DMS 273 treated with DMSO at 0.1 percent for 48 hours (cell line): ENCODE data around the gene CAPN5.

ENCODE experiments used
- DNase-seq: peaks from one replicate; lab custom pipeline; 2025; lab: John Stamatoyannopoulos, UW

CAPN5 gene

DNA sequence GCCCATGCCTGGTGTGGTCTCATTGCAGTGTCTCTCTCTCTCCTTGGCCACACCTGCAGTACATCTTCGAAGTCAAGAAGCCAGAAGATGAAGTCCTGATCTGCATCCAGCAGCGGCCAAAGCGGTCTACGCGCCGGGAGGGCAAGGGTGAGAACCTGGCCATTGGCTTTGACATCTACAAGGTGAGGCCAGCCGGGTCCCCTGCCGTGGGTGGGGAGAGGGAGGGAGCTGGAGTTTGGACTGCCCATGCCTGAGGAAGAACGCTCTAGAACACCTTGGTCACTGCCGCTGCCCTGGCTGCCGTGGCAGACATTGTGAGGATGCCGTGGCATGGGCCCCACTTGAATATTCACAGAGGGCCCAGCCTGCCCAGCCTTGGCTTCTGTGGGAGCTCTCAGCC lies 52.2 kb downstream of the CAPN5 start:
- no peak for DNase-seq

DNA sequence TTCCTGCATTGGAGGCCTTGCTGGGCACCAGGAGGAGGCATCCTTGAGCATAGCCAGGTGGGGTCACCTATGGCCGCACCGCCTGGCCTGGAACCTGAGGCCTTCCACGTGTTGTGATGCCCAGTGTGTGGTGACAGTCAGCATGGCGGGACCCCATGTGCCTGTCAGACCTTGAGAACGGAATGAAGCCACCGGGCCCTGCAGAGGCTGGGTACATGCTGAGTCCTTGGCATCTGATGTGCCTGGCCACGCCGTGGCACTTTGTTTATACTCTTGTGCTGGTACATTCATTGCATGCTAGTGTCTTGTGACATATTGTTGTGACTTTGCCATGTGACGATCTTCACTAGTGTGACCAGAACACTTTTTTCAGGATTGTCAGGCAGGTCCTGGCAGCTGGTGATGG lies 52.8 kb downstream of the CAPN5 start:
- no peak for DNase-seq

DNA sequence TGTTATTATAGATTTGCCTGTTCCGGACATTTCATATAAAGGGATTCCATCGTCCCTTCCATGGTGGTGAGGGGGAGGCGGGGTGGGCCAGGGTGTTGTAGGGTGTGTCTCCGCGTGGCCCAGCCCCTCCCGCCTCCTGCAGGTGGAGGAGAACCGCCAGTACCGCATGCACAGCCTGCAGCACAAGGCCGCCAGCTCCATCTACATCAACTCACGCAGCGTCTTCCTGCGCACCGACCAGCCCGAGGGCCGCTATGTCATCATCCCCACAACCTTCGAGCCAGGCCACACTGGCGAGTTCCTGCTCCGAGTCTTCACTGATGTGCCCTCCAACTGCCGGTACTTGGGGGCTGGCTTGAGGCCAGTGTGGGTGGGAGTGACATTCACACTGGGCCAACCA lies 53.8 kb downstream of the CAPN5 start:
- no peak for DNase-seq

DNA sequence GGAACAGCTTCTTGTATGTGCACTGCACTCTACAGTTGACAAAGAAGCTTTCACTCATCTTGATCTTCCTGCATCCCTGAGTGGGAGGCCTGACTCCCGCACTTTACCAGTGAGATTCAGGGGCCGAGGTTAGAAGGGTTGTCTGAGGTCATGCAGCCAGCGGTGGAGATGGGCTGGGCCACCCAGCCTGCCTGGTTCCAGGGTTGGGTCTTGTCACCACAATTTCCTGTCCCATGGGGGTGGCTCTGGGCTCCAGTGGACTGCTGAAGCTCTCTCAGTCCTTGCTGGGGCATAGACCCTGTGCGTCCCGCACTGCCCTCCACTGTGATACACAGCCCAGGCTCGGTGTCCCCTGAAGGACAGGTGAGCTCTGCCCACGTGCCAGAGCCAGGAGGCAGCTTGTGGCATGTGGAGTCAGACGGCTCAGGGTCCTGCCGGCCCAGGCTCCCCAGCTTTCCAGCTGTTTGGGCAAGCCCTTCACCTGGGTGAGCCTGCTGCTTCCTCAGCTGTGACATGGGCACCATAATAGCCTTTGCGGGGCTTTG lies 54.4 kb downstream of the CAPN5 start:
- no peak for DNase-seq

DNA sequence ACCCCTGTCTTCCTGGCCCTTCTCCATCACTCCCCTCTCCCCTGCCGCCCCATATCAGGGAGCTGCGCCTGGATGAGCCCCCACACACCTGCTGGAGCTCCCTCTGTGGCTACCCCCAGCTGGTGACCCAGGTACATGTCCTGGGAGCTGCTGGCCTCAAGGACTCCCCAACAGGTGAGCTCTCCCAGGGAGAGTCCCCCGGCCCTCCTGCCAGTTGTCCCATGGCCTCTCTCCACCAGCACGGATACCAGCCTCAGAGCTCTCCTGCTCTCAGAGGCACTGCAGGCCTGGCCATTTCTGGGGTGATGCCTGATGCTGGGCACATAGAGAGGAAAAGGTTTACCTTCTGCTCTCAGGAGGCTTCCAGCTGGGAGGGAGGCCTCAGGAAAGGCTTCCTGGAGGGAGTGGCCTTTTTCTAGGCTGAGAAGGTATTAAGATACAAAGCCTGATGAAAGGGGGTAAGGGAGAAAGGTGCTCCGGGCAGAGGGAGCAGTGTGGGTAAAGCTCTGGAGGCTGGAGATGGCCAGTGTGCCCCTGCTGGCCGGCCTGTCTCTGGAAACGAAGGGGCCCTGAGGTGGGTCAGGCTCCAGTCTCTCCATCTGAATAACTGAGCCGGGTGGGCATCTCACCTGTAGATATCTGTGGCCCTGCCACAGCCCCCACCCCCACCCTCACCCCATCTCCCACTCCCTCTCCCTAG lies 55.3 kb downstream of the CAPN5 start:
- no peak for DNase-seq

DNA sequence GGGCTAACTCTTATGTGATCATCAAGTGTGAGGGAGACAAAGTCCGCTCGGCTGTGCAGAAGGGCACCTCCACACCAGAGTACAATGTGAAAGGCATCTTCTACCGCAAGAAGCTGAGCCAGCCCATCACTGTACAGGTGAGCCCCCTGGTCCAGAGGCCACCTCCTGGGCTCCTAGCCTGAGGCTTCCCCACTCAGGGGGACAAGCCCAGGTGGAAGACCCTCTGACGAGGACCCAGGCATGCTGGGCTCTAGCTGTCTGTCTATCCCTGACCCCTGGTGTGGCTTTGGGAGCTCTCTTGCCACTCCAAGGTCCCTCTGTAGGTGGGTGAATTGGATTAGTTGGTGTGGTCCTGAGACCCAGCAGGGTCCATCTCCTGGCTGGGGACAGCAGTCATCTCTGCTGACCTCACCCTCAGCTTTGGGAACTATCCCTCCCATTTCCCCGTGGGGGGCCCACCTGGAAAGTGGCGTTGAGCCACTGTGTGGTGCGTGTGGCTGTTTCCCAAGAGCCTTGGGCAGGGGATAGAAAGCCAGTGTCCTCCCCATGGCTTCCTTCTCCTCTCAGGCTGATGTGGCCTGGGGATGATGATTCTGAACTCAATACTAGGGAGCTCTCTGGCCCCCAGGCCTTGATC lies 55.9 kb downstream of the CAPN5 start:
- no peak for DNase-seq

DNA sequence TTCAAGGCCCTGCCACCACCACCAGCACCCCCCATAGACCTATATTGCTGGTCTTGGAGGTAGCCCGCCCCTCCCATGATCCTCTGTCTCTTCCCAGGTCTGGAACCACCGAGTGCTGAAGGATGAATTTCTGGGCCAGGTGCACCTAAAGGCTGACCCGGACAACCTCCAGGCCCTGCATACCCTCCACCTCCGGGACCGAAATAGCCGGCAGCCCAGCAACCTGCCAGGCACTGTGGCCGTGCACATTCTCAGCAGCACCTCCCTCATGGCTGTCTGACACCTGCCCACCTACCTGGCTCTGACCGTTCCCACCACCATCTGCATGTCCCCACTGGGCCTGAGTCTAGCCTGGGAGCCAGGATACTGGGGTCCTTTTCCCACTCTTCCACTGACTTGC lies 56.8 kb downstream of the CAPN5 start:
- DNase-seq = no peak

DNA sequence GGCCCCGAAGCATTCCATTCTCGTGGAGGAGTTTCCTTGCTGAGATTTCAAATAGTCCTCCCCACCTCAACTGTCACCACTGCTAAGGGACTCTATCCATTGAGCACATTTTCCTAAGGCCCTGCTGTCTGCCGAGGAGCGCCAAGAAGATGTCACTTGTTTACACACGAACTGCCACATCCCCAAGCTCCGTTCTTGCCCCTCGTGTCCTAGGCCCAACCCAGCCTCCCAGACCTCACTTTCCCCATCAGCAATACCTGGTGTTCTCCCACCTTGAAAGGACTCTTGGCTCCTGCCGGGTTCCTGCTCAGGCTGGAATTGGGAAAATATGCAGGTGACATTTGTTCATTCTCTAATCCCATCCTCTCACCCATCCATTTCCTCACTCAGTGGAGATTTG lies 57.3 kb downstream of the CAPN5 start:
- DNase-seq = no peak

DNA sequence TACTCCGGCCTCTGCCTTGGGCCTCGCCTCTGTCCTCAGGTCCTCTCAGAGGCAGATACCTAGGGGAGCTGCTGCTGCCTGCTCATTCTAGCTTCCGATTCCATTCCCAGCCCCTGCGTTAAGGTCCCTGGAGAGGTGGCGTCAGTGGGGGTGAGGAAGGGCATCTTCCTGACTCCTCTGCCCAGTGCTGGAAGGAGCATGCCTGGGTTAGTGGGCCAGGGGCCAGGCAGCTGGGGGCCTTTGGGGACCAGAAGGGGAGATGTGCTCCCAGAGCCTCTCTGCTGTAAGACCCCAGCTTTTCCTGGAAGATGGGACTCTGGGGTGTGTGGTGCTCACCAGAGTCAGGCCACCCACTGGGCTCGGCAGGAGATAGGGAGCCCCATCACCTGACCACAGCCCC lies 57.7 kb downstream of the CAPN5 start:
- no peak for DNase-seq

DNA sequence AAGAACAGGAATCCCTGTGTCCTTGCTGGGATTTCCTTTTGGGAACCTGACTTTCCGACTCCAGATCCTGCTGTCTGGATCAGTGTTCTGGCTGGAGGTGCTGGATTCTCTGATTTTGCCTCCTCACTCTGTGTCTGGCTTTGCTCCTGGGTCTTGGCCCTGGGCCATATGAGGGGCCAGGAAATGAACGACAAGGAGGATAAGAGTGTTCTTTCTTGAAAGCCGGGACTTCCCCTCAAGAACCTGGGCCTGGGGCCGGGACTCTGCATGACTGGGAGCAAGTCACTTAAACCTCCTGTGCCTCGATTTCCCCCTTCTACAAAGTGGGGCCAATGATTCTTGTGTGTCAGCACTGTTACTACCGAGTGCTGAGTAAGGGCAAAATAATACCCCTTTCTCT lies 58.4 kb downstream of the CAPN5 start:
- DNase-seq = no peak

DNA sequence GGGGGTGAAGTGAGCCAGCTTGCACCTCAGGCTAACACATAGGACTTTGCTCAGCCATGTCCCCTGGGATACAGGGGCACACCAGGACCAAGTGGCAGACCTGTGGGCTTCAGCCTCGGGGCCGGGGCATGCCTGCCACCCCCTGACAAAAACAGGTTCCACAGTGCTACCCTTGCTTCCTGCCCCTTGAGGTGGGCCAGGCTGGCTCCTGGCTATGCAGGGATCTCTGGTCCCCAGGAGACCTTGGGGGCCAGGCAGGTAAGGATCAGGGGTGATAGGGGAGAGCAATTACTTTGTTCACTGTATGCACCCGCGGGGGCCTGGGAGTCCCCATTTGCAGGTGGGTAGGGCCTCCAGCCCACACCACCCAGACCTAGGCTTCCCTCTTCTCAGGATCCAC lies 58.9 kb downstream of the CAPN5 start:
- no peak for DNase-seq

DNA sequence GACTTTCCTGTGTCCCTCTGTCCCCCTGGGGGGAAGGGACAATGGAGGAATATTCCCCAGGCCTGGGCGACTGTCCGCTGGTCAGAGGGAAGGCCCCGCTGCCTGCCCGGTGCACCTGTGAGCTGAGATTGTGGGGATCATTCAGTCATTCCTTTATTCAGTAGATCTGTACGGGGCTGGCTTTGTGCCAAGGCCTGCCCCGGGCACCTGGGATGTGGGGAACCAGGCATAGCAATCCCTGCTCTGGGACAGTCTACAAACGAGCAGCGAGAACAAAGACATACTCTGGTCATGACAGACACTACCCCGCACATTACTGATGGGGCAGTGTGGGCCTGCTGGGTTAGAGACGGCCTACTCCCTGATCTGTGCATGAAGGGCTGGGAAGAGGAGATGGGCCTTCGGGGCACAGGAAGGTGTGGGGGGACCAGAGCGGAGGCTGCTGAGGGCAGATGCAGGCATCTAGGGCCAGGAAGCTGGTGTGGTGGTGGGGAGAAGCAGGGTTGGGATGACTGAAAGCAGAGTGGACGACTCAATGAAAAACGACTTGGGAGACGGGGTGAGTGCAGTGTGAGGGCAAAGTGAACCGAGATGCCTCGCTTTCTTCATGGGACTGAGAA lies 59.5 kb downstream of the CAPN5 start:
- DNase-seq = no peak

DNA sequence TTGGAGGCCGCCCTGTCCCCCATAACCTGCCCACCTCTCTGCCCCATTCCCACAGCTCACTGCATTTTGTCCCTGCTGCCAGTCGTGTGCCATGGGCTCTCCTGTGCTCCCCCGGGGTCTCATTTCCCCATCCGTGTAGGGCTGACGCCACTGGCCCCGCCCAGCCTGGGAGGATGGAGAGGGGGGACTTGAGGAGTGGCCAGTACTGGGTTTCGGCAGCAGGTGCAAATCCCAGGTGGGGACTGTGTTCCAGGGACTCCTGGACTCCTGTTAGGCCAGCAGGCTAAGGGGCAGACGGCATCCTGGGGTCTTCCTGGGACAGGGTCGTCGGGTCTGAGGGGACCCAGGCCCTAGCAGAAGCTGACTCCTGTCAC lies 60.1 kb downstream of the CAPN5 start:
- no peak for DNase-seq

DNA sequence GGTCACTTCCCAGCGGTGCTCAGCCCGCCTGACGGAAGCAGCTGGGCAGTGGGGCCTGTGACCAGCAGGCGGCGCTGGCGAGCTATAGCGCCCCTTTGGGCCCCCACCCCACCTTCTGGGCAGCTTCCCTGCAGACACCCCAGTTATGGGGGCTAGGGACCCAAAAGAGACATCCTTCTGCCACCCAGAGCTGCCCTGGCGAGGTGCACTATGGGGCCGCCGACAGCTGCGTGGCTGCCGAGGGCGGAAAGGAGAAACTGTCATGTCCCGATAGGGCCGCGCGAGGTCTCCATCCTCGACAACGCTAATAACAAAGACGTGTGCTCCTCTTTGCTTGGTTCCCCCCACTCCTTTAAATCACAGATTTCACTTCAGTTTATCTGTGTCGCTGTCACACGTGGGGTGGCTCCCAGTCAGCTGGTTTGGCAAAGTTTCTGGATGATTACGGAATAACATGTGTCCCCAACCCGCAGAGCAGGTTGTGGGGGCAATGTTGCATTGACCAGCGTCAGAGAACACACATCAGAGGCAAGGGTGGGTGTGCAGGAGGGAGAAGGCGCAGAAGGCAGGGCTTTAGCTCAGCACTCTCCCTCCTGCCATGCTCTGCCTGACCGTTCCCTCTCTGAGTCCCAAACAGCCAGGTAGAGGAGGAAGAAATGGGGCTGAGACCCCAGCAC lies 60.6 kb downstream of the CAPN5 start:
- DNase-seq = no peak

DNA sequence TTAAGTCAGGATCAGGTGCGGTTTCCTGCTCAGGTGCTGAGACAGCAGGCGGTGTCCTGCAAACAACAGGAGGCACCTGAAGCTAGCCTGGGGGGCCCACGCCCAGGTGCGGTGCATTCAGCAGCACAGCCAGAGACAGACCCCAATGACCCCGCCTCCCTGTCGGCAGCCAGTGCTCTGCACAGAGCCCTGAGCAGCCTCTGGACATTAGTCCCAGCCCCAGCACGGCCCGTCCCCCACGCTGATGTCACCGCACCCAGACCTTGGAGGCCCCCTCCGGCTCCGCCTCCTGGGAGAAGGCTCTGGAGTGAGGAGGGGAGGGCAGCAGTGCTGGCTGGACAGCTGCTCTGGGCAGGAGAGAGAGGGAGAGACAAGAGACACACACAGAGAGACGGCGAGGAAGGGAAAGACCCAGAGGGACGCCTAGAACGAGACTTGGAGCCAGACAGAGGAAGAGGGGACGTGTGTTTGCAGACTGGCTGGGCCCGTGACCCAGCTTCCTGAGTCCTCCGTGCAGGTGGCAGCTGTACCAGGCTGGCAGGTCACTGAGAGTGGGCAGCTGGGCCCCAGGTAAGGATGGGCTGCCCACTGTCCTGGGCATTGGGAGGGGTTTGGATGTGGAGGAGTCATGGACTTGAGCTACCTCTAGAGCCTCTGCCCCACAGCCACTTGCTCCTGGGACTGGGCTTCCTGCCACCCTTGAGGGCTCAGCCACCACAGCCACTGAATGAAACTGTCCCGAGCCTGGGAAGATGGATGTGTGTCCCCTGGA lies 61.3 kb downstream of the CAPN5 start, which contains the start of gene MYO7A:
Gene MYO7A, plus strand, starts transcription at position 327 of the 772 bp plus-strand sequence. CDS start 2,389 bp downstream, outside the sequence.
- no peak for DNase-seq

DNA sequence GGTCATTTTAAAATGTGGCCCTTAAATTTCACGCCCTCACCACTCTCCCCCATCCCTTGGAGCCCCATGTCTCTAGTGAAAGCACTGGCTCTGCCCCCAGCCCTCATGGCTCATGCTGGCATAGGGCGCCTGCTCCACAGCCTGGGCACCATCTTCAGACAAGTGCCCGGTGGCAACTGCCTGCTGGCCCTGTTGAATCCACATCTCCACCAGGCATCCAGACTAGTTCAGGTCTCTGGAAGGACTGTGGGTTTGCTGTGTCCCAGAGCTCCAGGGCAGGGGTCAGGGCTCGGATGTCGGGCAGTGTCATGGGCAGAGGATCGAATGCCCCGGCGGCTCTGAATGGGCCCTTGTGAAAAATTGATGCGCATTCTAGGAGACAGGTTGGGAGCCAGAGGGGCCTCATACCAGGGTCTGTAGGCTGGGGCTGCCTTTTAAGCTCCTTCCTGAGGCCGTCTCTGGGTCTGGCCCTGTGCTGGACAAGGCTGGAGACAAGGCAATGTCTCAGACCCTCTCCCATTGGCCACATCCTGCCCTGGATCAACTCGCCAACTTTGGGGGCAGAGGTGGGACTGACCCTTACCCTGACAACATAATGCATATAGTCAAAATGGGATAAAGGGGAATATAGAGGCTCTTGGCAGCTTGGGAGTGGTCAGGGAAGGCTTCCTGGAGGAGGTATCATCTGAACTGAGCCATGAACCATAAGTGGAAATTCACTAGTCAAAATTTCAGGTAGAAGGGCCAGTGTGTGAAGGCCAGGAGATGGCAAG lies 62.5 kb downstream of the CAPN5 start:
- DNase-seq = no peak

DNA sequence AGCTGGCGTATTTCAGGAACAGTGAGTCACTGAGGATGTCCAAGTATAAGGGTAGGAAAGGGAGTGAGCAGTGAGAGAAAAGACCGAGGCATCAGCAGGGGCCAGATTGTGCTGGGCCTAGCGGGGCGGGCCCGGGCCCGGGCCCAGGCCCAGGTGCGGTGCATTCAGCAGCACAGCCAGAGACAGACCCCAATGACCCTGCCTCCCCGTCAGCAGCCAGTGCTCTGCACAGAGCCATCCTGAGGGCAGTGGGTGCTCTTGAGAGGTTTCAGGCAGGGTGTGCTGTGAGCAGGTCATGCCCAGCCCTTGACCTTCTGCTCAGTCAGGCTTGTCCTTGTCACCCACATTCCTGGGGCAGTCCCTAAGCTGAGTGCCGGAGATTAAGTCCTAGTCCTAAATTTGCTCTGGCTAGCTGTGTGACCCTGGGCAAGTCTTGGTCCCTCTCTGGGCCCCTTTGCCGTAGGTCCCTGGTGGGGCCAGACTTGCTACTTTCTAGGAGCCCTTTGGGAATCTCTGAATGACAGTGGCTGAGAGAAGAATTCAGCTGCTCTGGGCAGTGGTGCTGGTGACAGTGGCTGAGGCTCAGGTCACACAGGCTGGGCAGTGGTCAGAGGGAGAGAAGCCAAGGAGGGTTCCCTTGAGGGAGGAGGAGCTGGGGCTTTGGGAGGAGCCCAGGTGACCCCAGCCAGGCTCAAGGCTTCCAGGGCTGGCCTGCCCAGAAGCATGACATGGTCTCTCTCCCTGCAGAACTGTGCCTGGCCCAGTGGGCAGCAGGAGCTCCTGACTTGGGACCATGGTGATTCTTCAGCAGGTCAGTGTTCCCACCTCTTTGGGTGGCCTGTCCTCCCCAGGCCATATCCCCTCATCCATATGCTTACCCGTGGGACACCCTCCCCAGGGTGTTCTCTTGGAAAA lies 63.3 kb downstream of the CAPN5 start:
- no peak for DNase-seq

DNA sequence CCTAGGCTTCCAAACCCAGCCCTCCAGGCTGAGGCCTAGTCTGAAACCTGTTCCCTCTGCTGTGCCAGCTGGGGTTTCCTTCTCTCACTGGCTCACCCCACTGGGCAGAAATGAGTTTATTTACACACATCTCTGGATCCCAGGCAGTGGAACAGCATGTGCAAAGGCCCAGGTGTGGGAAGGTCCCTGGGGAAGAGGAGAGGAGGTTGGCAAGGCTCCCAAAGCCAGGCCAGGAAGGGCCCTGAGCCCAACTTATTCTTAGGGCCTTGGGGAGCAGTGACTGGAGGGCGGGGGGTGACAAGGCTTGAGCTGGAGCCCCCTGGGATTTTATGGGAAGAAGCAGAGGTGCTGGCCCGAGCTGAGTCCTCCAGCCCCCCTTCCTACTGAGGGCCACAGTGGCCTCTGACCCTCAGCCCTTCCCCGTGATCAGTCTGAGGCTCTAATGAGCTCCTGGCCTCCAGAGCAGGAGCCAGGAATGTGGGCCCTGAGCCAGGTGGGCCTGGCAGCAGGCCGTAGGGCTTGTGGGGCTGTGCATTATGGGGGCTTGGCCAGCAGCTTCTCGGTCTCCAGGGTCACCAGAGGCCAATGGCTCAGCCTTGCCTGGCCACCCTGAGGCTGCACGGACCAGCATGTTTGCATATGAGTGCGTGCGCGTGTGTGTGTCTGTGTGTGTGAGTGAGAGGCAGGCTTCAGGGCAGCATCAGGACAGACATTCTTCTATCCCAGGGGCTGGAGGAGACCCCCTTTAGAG lies 64.2 kb downstream of the CAPN5 start:
- DNase-seq = no peak

DNA sequence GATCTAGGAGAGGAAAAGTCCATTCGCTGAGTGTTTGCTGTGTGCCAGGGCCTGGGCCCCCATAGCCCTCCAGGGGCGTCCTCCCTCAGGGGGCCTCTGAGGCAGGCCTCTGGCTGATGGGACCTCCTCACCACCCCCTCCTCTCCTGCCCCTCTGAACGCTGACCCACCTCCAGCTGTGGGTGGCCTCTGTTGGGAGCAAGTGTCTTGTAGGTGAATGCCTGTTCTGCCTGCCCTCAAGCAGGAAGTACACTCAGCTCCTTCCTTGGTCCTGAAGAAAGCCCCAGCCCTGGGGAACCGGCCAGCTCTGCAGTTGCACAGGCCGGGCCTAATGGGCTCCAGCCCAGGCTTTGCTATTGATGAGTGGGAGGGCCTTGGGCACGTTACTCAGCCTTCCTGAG lies 64.8 kb downstream of the CAPN5 start:
- no peak for DNase-seq
